Activated CD8-positive, alpha-beta memory T cell treated with anti-CD3 and anti-CD28 coated beads, Interleukin-2, amount 50 U/mL, for 4 hours (primary cell): Measurements from ENCODE around the gene TANC1.

Experiments used
- DNase-seq: peaks from one replicate; pipeline ENCODE4 v3.0.0-alpha.2; 2020

Gene TANC1

DNA sequence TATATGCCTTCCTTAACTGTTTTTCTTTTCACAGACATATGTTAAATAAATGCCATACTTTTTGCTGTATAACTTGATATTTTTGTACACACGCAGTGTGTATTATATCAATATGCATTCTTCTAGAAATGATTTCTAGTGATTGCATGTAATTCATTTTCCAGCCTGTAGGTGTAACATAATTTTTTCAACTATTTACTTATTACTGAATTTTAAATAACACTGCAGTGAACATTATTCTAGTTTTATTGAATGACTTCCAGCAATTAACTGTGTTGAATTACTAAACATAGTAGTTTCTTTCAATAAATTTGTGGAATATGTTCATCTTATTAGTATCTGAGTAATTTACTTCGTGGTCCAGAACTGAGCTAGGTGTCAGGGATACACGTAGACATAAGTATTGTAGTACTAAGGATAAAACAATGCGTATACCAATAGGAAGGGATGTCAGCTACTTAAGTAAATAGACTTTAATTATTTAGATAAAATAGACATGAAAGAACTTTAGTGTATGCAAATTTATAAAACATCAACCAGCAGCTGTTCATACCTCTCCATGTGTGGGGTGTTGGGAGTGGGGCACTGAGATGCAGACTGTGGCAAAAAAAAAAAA, 28.0 kb downstream of the TANC1 start:
- DNase-seq, result no peak

- no peak for DNase-seq
These were observed 28.8 kb downstream of the TANC1 start for GRCh38 chr2:158997037-158997790.

DNA sequence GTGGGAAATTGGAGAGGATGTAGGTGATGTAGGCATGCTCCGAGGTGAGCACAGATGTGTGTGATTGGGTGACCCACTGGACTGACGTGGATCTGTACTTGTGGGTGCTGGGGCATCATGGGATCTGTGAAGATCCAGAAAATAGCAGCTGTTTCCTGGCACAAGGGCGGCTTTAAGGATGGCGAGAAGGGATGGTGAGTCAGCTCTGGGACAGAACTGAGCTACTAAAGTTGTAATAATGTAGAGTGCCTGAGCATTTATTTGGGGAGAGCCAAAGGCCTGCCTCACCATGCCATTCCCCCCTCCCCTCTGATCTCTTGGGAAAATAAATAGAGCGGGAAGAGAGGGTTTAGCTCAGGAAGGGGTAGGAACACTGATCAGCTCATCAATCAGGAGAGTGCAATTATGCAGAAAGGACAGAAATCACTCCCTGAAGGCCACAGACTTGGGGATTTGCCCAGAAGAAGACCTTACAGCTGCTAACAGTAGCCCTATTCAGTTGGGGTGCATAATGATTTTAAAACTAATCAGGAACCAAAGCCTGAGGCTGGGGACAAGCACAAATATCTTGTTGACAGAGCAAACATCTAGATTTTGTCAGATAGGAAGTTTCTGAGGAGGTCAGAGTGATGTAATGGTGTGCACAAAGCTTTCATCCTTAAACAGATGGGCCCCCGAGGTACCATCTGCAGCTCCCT, 30.3 kb downstream of the TANC1 start:
- no peak for DNase-seq

DNA sequence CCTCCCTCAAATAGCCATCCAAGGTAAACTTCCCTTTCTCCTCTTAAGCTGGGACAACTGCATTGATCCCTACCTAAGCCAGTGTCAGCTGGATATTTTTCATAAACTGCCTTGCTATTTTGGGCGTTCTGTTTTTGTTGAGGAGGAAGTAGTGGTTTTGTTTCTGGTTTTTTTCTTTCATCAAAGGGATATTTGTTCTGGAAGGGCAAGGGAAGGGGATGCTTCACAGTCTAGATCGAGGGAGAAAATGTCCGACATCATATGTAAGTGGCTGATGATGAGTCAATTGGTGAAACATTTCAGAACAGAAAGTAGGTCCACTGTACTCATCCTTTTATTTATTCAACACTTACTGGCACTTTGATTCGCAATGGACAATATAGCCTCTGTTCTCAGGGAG, 31.0 kb downstream of the TANC1 start:
- no peak for DNase-seq

DNA sequence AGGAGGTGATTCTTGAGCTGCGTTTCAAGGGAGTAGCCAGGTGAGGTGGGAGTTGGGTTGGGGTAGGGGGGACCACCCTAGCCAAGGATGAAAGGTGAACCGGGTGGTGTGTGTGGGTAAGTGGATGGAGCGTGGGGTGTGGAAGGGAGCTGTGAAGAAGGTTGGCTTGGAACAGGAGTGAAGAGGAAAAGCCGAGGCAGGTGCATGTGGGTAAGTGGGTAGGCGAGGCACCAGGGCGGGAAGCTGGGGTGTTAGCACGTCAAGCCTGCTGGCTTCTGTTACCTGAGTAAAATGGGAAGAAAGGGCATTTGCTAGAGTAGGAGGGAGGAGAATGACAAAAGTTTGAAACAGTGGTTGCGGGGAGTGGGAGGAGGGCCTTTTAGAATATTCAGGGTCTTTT, 31.6 kb downstream of the TANC1 start:
- no peak for DNase-seq

- no peak for DNase-seq
These were observed 34.1 kb downstream of the TANC1 start for GRCh38 chr2:159002462-159003111.

DNA sequence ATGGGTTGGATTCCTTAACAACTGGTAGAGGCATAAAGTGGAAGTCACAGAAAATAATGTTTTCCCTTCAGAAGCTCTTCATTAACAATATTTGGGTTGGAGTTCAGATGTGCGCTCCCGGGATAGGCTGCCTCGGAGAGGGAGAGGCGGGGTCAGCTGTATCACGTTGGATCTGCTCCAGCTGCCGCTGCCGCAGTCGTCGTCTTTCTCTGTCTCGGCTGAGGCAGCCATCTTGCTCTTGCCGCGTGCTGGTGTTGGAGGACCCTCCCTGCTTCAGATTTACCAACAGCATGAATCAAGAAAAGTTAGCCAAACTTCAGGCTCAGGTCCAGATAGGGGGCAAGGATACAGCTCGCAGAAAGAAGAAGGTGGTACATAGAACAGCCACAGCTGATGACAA, 35.1 kb downstream of the TANC1 start:
- no peak for DNase-seq

- DNase-seq, result no peak
These were observed 36.4 kb downstream of the TANC1 start for GRCh38 chr2:159004849-159005248.

- no peak for DNase-seq
These were observed 41.5 kb downstream of the TANC1 start for GRCh38 chr2:159009940-159010339.

- no peak for DNase-seq
These were observed 41.9 kb downstream of the TANC1 start for GRCh38 chr2:159010340-159010739.

- no peak for DNase-seq
These were observed 42.5 kb downstream of the TANC1 start for GRCh38 chr2:159010963-159011362.

DNA sequence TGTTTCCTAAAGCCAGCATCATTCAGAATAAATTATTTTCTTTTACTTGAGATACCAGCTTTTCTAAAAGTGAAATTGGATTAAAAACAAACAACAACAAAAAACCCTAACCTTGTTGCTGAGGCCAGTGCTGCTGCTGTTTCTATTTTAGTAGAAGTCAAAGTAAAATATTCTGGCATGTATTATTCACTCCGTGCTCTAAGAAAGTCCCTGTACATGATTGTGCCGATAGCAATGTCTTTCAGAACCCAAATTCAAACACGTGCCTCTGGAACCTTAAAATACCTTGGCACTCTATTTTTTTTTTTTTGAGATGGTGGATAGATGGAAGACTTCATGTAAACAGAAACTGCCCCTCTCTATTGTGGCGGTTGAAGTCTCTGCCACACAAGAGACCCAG, 43.7 kb downstream of the TANC1 start:
- no peak for DNase-seq

DNA sequence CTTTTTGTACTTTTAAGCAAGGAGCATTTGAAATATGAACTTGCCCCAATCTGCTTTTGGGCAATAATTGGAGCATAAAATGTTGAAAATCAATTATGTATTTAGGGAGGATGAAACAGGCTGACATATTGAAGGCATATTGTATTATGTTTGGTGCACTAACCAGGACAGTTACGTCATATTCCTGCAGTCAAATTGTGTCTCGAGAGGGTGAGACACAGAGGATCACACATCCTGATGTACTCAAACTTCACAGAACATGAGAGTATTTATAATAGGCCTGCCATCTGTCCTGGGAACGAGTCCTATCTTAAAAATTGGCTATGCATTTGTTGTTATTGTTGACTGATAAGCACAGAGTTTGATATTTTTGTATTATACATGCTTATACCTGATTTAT, 44.7 kb downstream of the TANC1 start:
- DNase-seq, result no peak

DNA sequence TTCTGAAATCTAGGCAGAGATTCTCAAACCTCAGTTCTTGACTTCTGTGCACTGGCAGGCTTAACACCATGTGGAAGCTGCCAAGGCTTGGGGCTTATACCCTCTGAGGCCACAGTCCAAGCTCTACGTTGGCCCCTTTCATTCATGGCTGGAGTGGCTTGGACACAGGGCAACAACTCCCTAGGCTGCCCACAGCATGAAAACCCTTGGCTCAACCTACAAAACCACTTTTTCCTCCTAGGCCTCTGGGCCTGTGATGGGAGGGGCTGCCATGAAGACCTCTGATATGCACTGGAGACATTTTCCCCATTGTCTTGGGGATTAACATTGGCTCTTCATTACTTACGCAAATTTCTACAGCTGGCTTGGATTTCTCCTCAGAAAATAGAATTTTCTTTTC, 46.7 kb downstream of the TANC1 start:
- no peak for DNase-seq

DNA sequence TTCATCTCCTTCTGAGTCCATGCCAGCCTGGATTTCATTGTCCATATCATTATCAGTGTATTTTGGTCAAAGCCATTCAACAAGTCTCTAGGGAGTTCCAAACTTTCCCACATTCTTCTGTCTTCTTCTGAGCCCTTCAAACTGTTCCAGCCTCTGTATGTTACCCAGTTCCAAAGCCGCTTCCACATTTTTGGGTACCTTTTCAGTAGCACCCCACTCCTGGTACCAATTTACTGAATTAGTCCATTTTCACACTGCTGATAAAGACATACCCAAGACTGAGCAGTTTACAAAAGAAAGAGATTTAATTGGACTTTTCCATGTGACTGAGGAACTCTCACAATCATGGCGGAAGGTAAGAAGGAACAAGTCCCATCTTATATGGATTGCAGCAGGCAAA, 47.4 kb downstream of the TANC1 start:
- no peak for DNase-seq

GRCh38 chr2:159017837-159018236, 49.4 kb downstream of the TANC1 start:
- DNase-seq, result no peak

GRCh38 chr2:159019021-159019420, 50.6 kb downstream of the TANC1 start:
- DNase-seq, result no peak

DNA sequence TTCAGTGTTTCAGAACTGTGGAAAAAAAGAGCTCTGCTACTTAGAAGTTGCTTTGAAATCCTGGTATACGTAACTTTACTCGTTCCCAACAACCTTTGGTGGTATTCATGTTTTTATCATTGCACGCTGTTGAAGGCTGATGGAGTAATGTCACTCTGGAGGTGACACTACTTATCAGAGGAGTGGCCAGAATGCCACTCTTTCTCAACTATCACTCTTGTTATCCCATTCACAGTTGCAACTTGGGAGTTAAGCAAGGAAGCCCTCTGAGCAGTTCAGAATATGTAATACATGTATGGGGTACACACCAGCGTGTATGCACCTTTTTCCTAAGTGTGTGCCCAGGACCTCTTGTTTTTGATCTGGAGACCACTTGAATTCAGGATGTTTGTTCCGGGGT, 53.6 kb downstream of the TANC1 start:
- DNase-seq, result no peak

GRCh38 chr2:159026170-159026569, 57.7 kb downstream of the TANC1 start:
- no peak for DNase-seq

DNA sequence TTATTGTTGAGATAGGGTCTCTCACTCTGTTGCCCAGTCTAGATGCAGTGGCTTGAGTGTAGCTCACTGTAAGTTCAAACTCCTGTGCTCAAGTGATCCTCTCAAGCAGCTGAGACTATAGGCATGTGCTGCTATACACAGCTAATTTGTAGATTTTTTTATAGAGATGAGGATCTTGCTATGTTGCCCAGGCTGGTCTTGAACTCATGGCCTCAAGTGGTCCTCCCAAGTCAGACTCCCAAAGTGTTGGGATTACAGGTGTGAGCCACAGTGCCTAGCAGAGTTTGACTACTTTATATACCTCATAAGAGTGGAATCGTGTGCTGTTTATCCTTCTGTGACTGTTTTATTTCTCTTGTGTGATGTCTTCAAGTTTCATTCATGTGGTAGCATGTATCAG, 60.3 kb downstream of the TANC1 start:
- no peak for DNase-seq

DNA sequence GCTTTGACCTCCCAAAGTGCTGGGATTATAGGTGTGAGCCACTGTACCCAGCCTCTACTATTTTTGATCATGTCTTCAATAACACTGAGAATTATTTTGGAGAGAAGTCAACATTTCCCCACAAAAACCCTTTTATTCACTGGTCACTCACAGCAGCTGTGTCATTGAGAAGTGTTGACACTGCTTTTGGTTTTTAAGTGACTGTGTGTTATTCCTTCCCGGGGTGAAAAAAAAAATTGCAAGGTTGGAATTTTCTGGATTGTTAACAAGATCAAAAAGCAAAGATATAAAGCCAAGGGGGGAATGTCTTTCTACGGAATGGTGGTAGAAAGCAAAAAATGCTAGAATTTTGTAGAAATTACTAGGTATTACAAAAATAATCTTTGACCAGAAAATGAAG, 61.5 kb downstream of the TANC1 start:
- no peak for DNase-seq

- no peak for DNase-seq
These were observed 62.4 kb downstream of the TANC1 start for GRCh38 chr2:159030674-159031380.

DNA sequence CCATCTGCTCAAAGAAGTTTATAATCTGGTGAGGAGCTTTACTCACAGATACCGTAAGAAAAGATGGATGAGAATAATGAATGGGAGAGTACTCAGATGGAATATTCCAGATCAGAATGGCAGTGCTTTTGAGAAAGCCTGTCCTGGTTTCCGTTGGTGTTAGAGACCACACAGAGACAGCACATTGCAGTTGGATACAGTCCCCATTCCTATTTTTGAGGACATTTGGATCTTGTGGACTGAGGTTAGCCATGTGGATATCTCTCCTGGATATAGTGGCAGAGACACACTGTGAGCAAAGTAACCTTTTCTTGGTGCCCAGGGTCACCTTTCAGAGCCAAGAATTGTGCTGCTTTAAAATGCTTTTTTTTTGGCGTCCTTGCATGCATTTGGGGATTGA, 63.7 kb downstream of the TANC1 start:
- DNase-seq, result no peak
